ENCODE data around the gene TRIM15.

DNA sequence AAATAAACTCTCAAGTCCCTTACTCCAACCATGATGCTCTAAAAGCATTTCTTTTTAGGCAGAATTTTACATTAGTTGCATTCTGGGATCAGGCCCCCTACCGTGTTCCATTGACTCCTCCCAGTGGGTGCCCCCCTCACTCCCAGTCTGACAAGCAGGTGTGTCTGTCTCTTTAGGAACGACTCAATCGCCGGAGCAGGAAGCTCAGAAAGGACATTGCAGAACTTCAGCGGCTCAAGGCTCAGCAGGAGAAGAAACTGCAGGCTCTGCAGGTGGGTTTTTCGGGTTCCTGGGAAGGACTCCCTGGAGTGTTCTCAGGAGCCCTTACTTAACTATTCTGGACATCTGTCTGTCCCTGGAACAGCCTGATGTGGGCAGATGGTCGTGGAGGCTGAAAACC, 17.5 kb upstream of the TRIM15 start:
- no peak for TF ChIP-seq POLR2A (IDR thresholded peaks at IDR 0.05; ENCODE audit: low read length)
- no peak for TF ChIP-seq GATA1 (IDR thresholded peaks at IDR 0.05; ENCODE audit: low read depth, low read length)

All from erythroblast (primary cell).